Esophagus muscularis mucosa (tissue), 4 donors: ENCODE results near the gene IL17C. TPM values are rescaled to one million over a fixed set of nuclear protein-coding genes. Genes with fewer than 3 reads are reported as not detected.

Experiments
- DNase-seq: peaks from one replicate; pipeline ENCODE4 v3.0.0-alpha.2; 2017; ENCODE audit errors: extremely low spot score
- H3K27ac ChIP-seq, 4 donors: fragments of 200-600 bp; sonication (generic); replicated peaks in 1 of 4; 1 replicate in 3 of 4; 2 replicates in 1 of 4; pipeline ENCODE4 v1.5.1; 2016 to 2019; ENCODE audit warnings: mild to moderate bottlenecking in 1 of 4
- H3K27me3 ChIP-seq, 4 donors: fragments of 200-600 bp; sonication (generic); one replicate each; pipeline versions ENCODE4 v1.5.1 to v1.6.0; 2016 to 2019
- H3K36me3 ChIP-seq, 4 donors: fragments of 200-600 bp; sonication (generic); one replicate each; pipeline ENCODE4 v1.5.1; 2016 to 2019
- H3K4me1 ChIP-seq, 4 donors: fragments of 200-600 bp; sonication (generic); one replicate each; pipeline ENCODE4 v1.5.1; 2016 to 2019
- H3K4me3 ChIP-seq, 4 donors: fragments of 200-600 bp; sonication (generic); 1 replicate in 2 of 4; 2 replicates in 2 of 4; pipeline ENCODE4 v1.5.1; 2016 to 2019; ENCODE audit warnings: mild to moderate bottlenecking in 4 of 4, moderate library complexity in 1 of 4
- H3K9me3 ChIP-seq, 4 donors: fragments of 200-600 bp; sonication (generic); 1 replicate in 3 of 4; 2 replicates in 1 of 4; pipeline ENCODE4 v1.5.1; 2016 to 2019
- CTCF ChIP-seq, 3 experiments: fragments of 200-600 bp in 2 of 3; fragments of 450-650 bp in 1 of 3; sonication (generic) in 2 of 3; IDR thresholded peaks; one replicate each; pipeline ENCODE4 v1.5.1; 2017 to 2019; ENCODE audit warnings: antibody characterized with exemption in 3 of 3, mild to moderate bottlenecking in 2 of 3, moderate library complexity in 1 of 3
- EP300 ChIP-seq: sonication (generic); formaldehyde crosslinking; IDR thresholded peaks from one replicate; pipeline ENCODE4 v1.6.1; 2017; ENCODE audit warnings: antibody characterized with exemption
- POLR2A ChIP-seq: fragments of 450-650 bp; IDR thresholded peaks from one replicate; pipeline ENCODE4 v1.6.1; 2017; ENCODE audit warnings: antibody characterized with exemption, moderate library complexity, mild to moderate bottlenecking, low read depth
- POLR2AphosphoS5 ChIP-seq, 2 donors: sonication (generic); formaldehyde crosslinking; IDR thresholded peaks; one replicate each; pipeline ENCODE4 v1.6.1; 2017; ENCODE audit warnings: antibody characterized with exemption in 2 of 2
- WGBS: methylation state at CpG from one replicate; pipeline ENCODE4 v1.1.5; 2018; 5-methylcytosine and 5-hydroxymethylcytosine counted together
- intact Hi-C: fragments of 100-400 bp; cut with DNase I; formaldehyde crosslinking; loops from one replicate; pipeline ENCODE4 v1.15.1; 2023
- total RNA-seq, 4 donors: library from RNA; depleted of rRNA; stranded (reverse); fragments of >200 nt; gene quantifications; one replicate each; pipeline versions ENCODE4 v1.1.0 to v1.2.1, GENCODE V29; 2016

The IL17C gene
- total RNA-seq, 4 donors from 2014 or later: not detected

- intact Hi-C loops: no loop called here
- peaks cover 5 to 48% (median 35%) of the 10 kb centered on the region in 4 donors for H3K36me3 ChIP-seq
- no peaks in the 10 kb centered on the region for H3K9me3 ChIP-seq
- no peaks in the 10 kb centered on the region for H3K27me3 ChIP-seq
- no peak for TF ChIP-seq CTCF (IDR thresholded peaks at IDR 0.05)
- TF ChIP-seq POLR2AphosphoS5 (IDR thresholded peaks at IDR 0.05): no peak
- TF ChIP-seq POLR2A: no peak
- no peak for TF ChIP-seq EP300
- no peak overlapping the region for H3K27ac ChIP-seq
- no peak for DNase-seq
- 92% methylated on average over 10 of the region's 25 CpGs for WGBS
- H3K4me1 ChIP-seq: peaks cover 14 to 24% (median 19%) of the 10 kb centered on the region in 4 donors
- H3K4me3 ChIP-seq: no peak overlapping the region
Observed at GRCh38 chr16:88659160-88659559, 20.8 kb downstream of the IL17C start.

- intact Hi-C loops: loop anchor here (5.0 kb wide), 1 partner anchor 46 kb away; the partner anchor contains the start of genes CTU2 and RNF166
- H3K36me3 ChIP-seq: peaks cover 5 to 25% (median 15%) of the 10 kb centered on the region in 4 donors
- WGBS: 86% methylated on average over 10 of the region's 10 CpGs
Observed at GRCh38 chr16:88661468-88661867, 23.1 kb downstream of the IL17C start.

GRCh38 chr16:88662222-88662842 is 24.0 kb downstream of the IL17C start:
- DNase-seq: no peak
- WGBS: 4% methylated on average over 14 of the region's 49 CpGs
- H3K27ac ChIP-seq: peak overlapping the region; percentile 83 to 89 (median 86)
- peaks cover 16 to 26% (median 22%) of the 10 kb centered on the region in 4 donors for H3K4me1 ChIP-seq
- peaks cover 4 to 19% (median 9%) of the 10 kb centered on the region in 4 donors for H3K36me3 ChIP-seq
- no peaks in the 10 kb centered on the region for H3K9me3 ChIP-seq
- H3K27me3 ChIP-seq: no peaks in the 10 kb centered on the region
- TF ChIP-seq EP300 (no peak), CTCF (IDR thresholded peaks at IDR 0.05) (no peak), POLR2AphosphoS5 (IDR thresholded peaks at IDR 0.05) (no peak), POLR2A (no peak)
- peak overlapping the region; percentile 82 to 95 (median 88) for H3K4me3 ChIP-seq
- intact Hi-C loops: loop anchor here (5.0 kb wide), 1 partner anchor 45 kb away; the partner anchor contains the start of genes CTU2 and RNF166

More at GRCh38 chr16:88661468-88661867, 23.1 kb downstream of the IL17C start:
- DNase-seq: no peak
- TF ChIP-seq POLR2AphosphoS5 (IDR thresholded peaks at IDR 0.05) (no peak), CTCF (IDR thresholded peaks at IDR 0.05) (no peak), EP300 (no peak), POLR2A (no peak)
- Histone ChIP-seq H3K4me3 (no peak overlapping the region), H3K27me3 (no peaks in the 10 kb centered on the region), H3K4me1 (peaks cover 16 to 26% (median 22%) of the 10 kb centered on the region in 4 donors), H3K9me3 (no peaks in the 10 kb centered on the region), H3K27ac (no peak overlapping the region)

GRCh38 chr16:88662843-88663606 is 24.7 kb downstream of the IL17C start, which contains the start of gene MVD:
TSS of gene MVD (minus strand) at chr16:88663091. CDS start at chr16:88663080, 11 bp downstream.
- Histone ChIP-seq H3K4me1 (peaks cover 16 to 26% (median 22%) of the 10 kb centered on the region in 4 donors), H3K27me3 (no peaks in the 10 kb centered on the region), H3K27ac (peak within 1 kb of the TSS; percentile 83 to 89 (median 86)), H3K9me3 (no peaks in the 10 kb centered on the region), H3K4me3 (peak within 1 kb of the TSS; percentile 82 to 95 (median 88)), H3K36me3 (peaks cover 0 to 12% (median 2%) of the 10 kb centered on the region in 4 donors)
- peak; percentile 99 for DNase-seq
- no peak for TF ChIP-seq EP300
- TF ChIP-seq POLR2A: peak; percentile 43
- TF ChIP-seq POLR2AphosphoS5 (IDR thresholded peaks at IDR 0.05): peak; percentile 93 to 95
- peak in 1 of 3 experiments; percentile 21 for TF ChIP-seq CTCF (IDR thresholded peaks at IDR 0.05)
- intact Hi-C loops: loop anchor here (5.0 kb wide), 1 partner anchor 44 kb away; the partner anchor contains the start of genes CTU2 and RNF166
- 0% methylated on average over 2 of the region's 88 CpGs for WGBS
